SK-N-MC (cell line): ENCODE data around the gene CDH4.

Source experiments
- EZH2 ChIP-seq: fragments of 200-600 bp; sonication (generic); IDR thresholded peaks from one replicate; pipeline ENCODE4 v1.6.1; 2017; ENCODE audit warnings: antibody characterized with exemption
- POLR2AphosphoS5 ChIP-seq: IDR thresholded peaks from 2 replicates; pipeline ENCODE4 v1.6.1; 2012; ENCODE audit warnings: mild to moderate bottlenecking, low read depth, low read length, borderline replicate concordance

DNA sequence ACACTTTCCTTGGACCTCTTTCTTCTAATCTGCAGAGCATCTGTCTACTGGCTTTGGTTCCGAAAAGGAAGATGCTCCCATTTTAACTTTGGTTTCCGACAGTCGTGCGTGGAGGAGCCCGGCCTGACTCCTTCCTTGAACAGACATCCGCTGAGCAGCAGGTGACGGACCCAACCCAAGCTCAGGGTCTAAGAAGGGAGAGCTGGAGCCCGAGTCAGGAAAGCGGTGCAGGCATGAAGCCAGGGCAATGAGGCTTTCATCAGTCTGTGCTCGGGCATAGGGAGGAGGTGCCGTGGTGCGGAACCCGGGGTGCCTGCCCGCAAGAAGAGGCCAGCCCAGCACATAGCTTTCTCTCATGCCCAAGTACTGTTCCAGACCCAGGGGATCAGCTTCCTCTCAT, 109.4 kb downstream of the CDH4 start:
- TF ChIP-seq POLR2AphosphoS5: no peak
- no peak for TF ChIP-seq EZH2
